Smooth muscle cell of the brain vasculature (primary cell): Measurements from ENCODE around the gene MED15.

Source experiments
- DNase-seq: peaks from one replicate; pipeline ENCODE4 v3.0.0-alpha.2; 2012; ENCODE audit warnings: low read depth, low spot score

MED15 gene

DNA sequence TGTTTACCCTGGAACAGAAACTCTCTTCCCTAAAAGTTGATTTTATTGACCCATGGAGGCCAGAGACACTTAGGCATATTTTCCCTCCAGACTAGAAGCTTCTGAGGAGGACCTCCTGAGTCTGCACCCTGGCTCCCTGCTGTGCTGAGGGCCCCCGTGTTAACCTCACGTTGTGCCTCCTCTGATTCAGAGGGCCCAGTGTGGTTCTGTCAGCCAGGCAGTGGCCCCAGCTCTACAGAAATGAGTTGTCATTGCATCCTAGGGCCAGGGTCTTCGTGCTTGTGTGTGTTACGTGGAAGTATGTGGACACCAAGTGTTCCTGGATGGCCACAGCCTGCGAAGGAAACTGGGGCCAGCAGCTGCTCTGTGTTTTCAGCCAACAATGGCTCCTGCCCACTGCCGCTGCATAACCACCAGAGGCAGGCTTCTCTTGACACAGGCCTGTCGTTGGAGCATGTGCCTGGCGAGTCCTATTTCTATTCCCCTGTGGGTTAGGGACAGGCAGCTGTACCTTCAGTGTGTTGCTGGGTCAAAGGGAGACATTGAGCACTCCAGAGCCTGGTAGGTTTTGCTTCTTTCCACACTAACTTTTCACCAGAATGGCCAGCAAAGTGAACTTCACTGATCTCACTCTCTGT is 44.5 kb downstream of the MED15 start:
- DNase-seq, result no peak

DNA sequence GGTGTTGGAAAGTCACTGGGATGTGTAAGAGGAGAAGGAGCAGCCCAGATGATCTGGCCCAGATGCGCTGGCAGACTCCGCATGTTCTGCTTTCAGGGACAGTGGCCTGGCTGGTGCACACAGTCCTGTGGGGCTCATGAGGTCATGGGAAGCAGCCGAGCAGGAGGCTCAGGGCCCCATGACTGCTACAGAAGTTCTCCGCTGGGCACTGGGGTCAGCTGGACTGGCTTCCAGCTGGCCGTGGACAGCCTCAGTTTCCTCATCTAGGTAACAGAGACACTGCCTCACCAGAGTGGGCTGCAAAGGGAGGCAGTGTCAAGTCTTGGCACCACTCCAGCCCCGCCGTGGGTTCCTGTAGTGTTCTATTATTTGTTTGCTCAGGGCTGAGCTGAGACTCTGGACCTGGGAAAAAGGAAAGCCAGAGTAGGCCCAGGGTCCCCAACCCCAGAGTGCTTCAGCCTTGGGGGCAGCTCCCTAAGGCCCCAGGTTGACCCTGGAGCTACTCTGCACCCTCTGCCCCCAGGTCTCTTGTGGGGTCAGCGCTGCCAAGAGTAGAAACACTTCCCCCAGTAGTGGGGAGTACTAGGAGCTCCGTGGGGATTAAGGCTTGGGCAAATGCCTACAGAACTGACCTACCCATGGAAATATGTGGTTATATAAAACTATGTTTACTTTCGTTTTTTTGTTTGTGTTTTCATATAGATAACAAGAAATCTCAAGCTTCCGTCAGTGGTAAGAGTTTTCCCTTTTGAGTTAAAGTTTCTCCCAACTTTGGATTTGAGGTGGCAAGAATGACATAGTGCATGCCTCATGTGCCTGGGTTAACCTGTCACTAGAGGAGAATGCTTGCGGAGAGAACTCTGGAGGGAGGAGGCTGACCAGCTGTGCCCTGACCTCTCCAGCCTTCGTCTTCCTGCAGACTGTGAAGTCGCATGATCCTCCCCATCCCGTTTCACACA is 45.3 kb downstream of the MED15 start:
- DNase-seq, result no peak

DNA sequence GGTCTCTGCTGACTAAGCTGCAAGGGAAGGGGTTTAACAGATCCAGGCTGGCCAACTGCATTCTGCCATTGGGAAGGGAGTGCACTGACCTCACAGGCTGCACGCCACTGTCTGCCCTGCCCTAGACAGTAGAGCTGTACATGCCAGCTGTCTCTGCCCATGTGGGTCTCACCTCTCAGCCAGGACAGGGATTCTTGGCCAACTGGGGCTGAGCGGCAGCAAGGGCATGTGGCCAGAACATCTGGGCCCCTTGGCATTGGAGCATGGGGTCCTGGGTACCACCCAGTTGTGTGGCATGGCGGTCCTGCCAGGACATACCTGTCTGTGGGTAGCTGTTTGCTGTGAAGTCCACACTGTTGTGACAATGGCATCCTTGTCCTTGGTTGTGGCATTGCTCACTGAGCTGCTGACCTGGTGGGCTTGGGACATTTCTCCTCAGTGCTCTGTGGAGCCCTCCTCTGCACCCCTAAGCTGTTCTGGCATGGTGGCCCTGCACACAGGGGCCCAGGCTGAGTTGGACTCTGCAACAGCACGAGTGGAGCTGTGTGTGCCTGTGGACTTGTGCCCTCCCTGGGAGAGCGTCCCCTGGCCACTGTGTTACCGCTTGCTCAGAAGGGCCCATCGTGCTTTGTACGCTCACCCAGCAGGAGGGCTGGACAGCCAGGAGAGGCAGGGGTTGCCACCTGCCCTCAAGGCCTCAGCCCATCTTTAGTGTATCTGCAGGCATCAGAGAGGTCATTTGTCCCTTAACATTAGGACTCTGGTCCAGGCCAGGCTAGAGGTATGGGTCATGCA is 46.7 kb downstream of the MED15 start:
- no peak for DNase-seq

DNA sequence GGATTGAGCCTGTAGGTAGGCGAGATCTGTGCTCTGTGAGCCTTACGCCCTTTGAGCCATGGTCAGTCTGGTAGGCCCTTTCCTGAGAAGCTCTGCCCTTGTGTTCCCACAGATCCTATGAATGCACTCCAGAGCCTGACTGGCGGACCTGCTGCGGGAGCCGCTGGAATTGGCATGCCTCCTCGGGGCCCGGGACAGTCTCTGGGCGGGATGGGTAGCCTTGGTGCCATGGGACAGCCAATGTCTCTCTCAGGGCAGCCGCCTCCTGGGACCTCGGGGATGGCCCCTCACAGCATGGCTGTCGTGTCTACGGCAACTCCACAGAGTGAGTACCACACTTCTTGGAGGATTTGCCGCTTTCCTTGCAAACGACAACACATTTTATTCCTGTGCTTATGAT is 47.4 kb downstream of the MED15 start:
- DNase-seq, result no peak

GRCh38 chr22:20558534-20558933 is 51.1 kb downstream of the MED15 start:
- no peak for DNase-seq

- no peak for DNase-seq
Observed at GRCh38 chr22:20559174-20559760, 51.9 kb downstream of the MED15 start.

- DNase-seq, result no peak
Observed at GRCh38 chr22:20560716-20561115, 53.3 kb downstream of the MED15 start.

GRCh38 chr22:20561882-20562281 is 54.5 kb downstream of the MED15 start:
- no peak for DNase-seq

GRCh38 chr22:20562607-20563465 is 55.4 kb downstream of the MED15 start:
- DNase-seq, result no peak

DNA sequence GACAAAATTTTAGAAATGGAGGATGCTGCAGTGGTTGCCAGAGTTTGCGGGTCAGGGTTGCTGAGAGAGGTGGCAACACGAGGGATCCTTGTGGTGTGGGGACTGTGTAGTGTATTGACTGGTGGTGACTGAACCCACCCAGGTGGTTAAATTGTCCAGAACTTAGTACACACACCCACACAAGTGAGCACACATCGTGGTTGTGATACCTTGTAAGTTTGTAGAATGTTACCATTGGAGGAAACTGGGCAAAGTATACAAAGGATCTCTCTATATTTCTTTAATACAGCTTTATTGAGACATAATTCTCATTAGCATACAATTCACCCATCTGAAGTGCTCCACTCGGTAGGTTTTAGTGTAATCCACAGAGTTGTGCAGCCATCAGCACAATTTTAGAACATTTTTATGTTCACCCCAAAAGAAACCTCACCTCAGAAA is 56.1 kb downstream of the MED15 start:
- no peak for DNase-seq

GRCh38 chr22:20563941-20564371 is 56.5 kb downstream of the MED15 start:
- no peak for DNase-seq

DNA sequence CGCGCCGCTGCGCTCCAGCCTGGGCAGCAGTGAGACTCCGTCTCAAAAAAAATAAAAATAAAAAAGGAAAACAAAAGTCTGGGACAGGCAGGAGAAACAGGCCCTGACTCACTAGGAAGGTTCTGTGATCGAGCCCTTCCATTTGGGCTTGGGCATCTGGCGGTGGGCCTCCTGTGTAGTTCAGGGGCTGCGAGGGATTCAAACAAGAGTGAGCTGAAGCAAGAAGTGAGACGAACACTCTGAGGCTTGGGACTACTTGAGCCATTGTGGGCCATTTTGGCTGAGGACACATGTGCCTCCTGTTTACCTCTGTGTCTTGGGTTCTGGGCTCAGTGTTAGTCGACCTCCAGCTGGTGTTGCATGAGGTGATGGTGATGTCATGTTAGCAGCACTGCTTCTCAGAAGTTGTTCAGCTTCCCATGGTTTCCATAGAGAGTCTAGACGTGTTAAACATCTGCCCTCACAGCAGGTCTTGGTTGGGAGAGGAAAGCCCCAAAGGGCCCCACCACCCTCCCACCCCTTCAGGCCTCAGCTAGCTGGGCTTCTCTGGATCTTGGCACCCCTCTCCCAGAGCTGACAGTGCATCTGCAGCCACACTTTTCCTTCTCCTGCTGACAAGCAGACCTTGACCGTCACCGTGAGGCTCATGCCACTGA is 57.8 kb downstream of the MED15 start:
- DNase-seq, result no peak

GRCh38 chr22:20565761-20566160 is 58.4 kb downstream of the MED15 start:
- DNase-seq, result no peak

GRCh38 chr22:20566420-20567260 is 59.2 kb downstream of the MED15 start:
- no peak for DNase-seq

- no peak for DNase-seq
Observed at GRCh38 chr22:20567371-20567847, 60.0 kb downstream of the MED15 start.

DNA sequence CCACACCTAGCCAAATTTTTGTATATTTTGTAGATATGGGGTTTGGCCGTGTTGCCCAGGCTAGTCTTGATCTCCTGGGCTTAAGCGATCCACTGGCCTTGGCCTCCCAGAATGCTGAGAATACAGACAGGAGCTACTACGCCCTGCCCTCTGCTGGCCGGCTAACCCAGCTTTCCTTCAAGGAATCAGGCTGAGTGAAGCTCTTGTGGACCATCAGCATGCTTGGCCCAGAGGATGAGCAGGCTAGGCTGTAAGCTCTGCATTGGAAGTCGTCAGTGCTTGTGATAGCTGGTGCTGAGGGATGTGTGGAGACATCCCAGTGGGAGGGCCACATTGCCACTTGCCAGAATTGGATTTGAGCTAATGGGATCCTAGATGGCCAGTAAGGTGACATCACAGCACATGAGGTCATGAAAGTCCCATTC is 60.6 kb downstream of the MED15 start:
- DNase-seq, result no peak

GRCh38 chr22:20568502-20569058 is 61.2 kb downstream of the MED15 start:
- DNase-seq, result no peak
